Effector memory CD4-positive, alpha-beta T cell (primary cell): ENCODE measurements around the gene YBX3.
"Not testable (repeated sequence)": the region's sequence is repeated elsewhere in the genome, so short reads cannot be mapped to it uniquely, and the experiment has no call there.

Source experiments
- DNase-seq, 3 donors: peaks; one replicate each; pipeline ENCODE4 v3.0.0-alpha.2; 2020
- H3K27ac ChIP-seq: 2 replicates; pipeline ENCODE4 v1.7.0; 2013; ENCODE audit warnings: mild to moderate bottlenecking, low read length, moderate library complexity; ENCODE audit not compliant: insufficient read depth, poor library complexity, severe bottlenecking
- H3K27me3 ChIP-seq: replicated peaks from 2 replicates; pipeline ENCODE4 v1.7.0; 2013; ENCODE audit warnings: mild to moderate bottlenecking, low read length; ENCODE audit not compliant: insufficient read depth, control insufficient read depth, poor library complexity, severe bottlenecking
- H3K36me3 ChIP-seq: 2 replicates; pipeline ENCODE4 v1.7.0; 2013; ENCODE audit warnings: mild to moderate bottlenecking, low read length, moderate library complexity; ENCODE audit not compliant: control insufficient read depth, insufficient read depth
- H3K4me1 ChIP-seq: 2 replicates; pipeline ENCODE4 v1.7.0; 2013; ENCODE audit warnings: low read length, mild to moderate bottlenecking; ENCODE audit not compliant: control insufficient read depth, insufficient read depth, poor library complexity, severe bottlenecking
- H3K4me3 ChIP-seq: 2 replicates; pipeline ENCODE4 v1.7.0; 2013; ENCODE audit warnings: low read length, low read depth, mild to moderate bottlenecking; ENCODE audit not compliant: insufficient read depth, poor library complexity, severe bottlenecking
- H3K9me3 ChIP-seq: 2 replicates; pipeline ENCODE4 v1.7.0; 2013; ENCODE audit warnings: mild to moderate bottlenecking, low read length, moderate library complexity; ENCODE audit not compliant: control insufficient read depth
- total RNA-seq, 3 donors: gene quantifications; one replicate each; lab custom pipeline; 2026; lab: John Stamatoyannopoulos, UW

The YBX3 gene
- total RNA-seq: 2.9 to 35.1 (median 25.9) reads per million in 3 donors

GRCh38 chr12:10722905-10723746 lies at the start of gene YBX3:
Gene YBX3, minus strand, starts transcription at chr12:10723323. Its CDS starts 212 bp downstream, at chr12:10723111.
- DNase-seq: no peak
- Histone ChIP-seq H3K36me3 (no peaks in the 10 kb centered on the region), H3K27ac (no peak within 1 kb of the TSS), H3K9me3 (no peaks in the 10 kb centered on the region), H3K4me1 (peaks cover 10% of the 10 kb centered on the region), H3K4me3 (peak within 1 kb of the TSS; percentile 51), H3K27me3 (peaks cover 26% of the 10 kb centered on the region)

DNA sequence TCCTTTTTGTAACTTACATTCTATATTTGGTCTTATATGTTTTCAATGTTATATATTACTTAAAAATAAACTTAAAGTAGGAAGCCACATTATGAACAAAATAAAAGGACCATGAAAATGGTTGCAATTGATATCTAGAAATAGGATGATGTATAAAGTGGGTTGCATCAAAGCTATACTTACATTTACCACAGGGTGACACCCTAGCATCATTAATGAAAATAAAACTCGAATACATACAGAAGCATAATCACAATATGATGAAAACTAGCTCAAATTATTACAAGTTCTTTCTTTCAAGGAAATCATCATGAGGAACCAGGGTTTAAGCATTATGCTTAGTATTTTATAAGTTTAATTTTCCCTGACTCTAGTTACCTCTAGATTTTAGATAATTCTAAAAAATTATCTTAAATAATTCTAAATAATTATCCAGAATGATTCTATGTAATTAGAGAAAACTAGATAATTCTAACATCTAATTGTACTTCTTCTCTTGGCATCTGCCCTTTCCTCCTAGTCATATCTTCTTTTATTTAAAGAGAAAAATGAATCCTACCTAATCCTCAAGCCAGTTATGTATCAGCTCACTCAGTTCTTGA lies 48.1 kb upstream of the YBX3 start:
- DNase-seq: no peak
- Histone ChIP-seq H3K4me1 (no peaks in the 10 kb centered on the region), H3K27me3 (peaks cover 5% of the 10 kb centered on the region)

DNA sequence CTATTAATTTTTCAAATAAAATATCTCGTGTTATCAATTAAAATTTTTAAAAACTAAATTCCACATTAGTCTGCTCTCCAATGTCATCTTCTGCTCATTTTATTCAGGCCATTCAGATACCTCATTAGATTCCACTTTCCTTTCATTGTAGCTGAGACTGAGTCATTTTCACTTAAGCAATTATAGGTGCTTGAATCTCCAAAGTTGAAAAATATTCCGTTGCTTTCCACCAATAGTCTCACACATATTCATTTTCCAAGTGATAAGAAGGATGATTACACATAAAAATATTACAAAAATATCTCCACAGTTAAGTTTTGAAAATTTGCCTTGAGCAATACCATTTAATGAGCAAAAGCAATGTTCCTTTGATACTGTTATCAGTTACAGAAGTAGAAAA lies 36.5 kb upstream of the YBX3 start:
- H3K27ac ChIP-seq: no peak overlapping the region
- no peak for DNase-seq
- H3K4me3 ChIP-seq: no peak overlapping the region
- H3K27me3 ChIP-seq: no peaks in the 10 kb centered on the region
- no peaks in the 10 kb centered on the region for H3K36me3 ChIP-seq
- no peaks in the 10 kb centered on the region for H3K4me1 ChIP-seq
- peaks cover 10% of the 10 kb centered on the region for H3K9me3 ChIP-seq

More for the DNA sequence above, 48.1 kb upstream of the YBX3 start:
- Histone ChIP-seq H3K27ac (no peak overlapping the region), H3K36me3 (no peaks in the 10 kb centered on the region), H3K9me3 (no peaks in the 10 kb centered on the region), H3K4me3 (no peak overlapping the region)

- no peaks in the 10 kb centered on the region for H3K27me3 ChIP-seq
- H3K36me3 ChIP-seq: no peaks in the 10 kb centered on the region
- DNase-seq: no peak
- no peak overlapping the region for H3K4me3 ChIP-seq
- no peak overlapping the region for H3K27ac ChIP-seq
- no peaks in the 10 kb centered on the region for H3K4me1 ChIP-seq
- H3K9me3 ChIP-seq: peaks cover 10% of the 10 kb centered on the region
These were observed 33.1 kb upstream of the YBX3 start for GRCh38 chr12:10756194-10756593.

DNA sequence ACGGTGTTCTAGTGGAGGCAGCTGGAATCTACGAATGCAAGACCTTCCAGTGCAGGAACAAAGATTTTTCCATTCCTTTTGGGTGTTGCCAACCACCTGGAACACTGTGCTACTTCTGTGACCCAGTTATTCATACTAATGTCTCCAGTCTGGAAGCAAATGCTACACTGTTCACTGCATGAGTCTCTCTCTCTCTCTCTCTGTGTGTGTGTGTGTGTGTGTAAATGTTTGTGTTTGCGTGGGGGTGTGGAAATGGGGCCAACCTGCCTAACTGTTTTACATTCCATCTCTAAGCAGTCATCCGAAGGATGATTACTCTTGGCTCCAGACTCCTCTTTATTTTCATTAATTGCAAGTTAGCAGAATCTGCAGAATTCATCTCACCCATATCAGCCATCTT lies 29.9 kb upstream of the YBX3 start:
- no peak for DNase-seq
- peaks cover 3% of the 10 kb centered on the region for H3K27me3 ChIP-seq
- H3K4me3 ChIP-seq: no peak overlapping the region
- no peaks in the 10 kb centered on the region for H3K36me3 ChIP-seq
- no peak overlapping the region for H3K27ac ChIP-seq
- H3K4me1 ChIP-seq: no peaks in the 10 kb centered on the region
- peaks cover 10% of the 10 kb centered on the region for H3K9me3 ChIP-seq

GRCh38 chr12:10750385-10750727 lies 27.2 kb upstream of the YBX3 start:
- no peak for DNase-seq
- Histone ChIP-seq H3K36me3 (no peaks in the 10 kb centered on the region), H3K27ac (no peak overlapping the region), H3K4me1 (no peaks in the 10 kb centered on the region), H3K27me3 (peaks cover 3% of the 10 kb centered on the region), H3K9me3 (no peaks in the 10 kb centered on the region), H3K4me3 (no peak overlapping the region)

- H3K9me3 ChIP-seq: no peaks in the 10 kb centered on the region
- no peak overlapping the region for H3K4me3 ChIP-seq
- H3K27ac ChIP-seq: no peak overlapping the region
- peak; percentile 10 to 25 (median 24) for DNase-seq
- H3K27me3 ChIP-seq: peaks cover 3% of the 10 kb centered on the region
- H3K4me1 ChIP-seq: no peaks in the 10 kb centered on the region
- H3K36me3 ChIP-seq: no peaks in the 10 kb centered on the region
These were observed 26.7 kb upstream of the YBX3 start for GRCh38 chr12:10749700-10750384.

GRCh38 chr12:10747730-10748129 lies 24.6 kb upstream of the YBX3 start:
- Histone ChIP-seq H3K27ac (no peak overlapping the region), H3K9me3 (no peaks in the 10 kb centered on the region), H3K27me3 (peaks cover 3% of the 10 kb centered on the region), H3K4me1 (no peaks in the 10 kb centered on the region), H3K4me3 (no peak overlapping the region), H3K36me3 (no peaks in the 10 kb centered on the region)
- DNase-seq: no peak

- H3K4me3 ChIP-seq, H3K27ac ChIP-seq, DNase-seq, H3K36me3 ChIP-seq, H3K4me1 ChIP-seq, H3K9me3 ChIP-seq, H3K27me3 ChIP-seq: not testable (repeated sequence)
These were observed 20.3 kb upstream of the YBX3 start for GRCh38 chr12:10743420-10743819.

- Histone ChIP-seq H3K9me3 (no peaks in the 10 kb centered on the region), H3K4me3 (no peak overlapping the region), H3K4me1 (no peaks in the 10 kb centered on the region), H3K27ac (no peak overlapping the region), H3K36me3 (no peaks in the 10 kb centered on the region), H3K27me3 (no peaks in the 10 kb centered on the region)
- DNase-seq: no peak
These were observed 18.7 kb upstream of the YBX3 start for GRCh38 chr12:10741845-10742244.
